ENCODE results near the gene ERCC4.

The ERCC4 gene

GRCh38 chr16:13994239-13995106 lies 74.5 kb downstream of the ERCC4 start:
- DNase-seq (ENCODE audit: low read depth) = no peak

- no peak for DNase-seq (ENCODE audit: low read depth)
Measured at GRCh38 chr16:13995194-13995593, 75.2 kb downstream of the ERCC4 start.

GRCh38 chr16:13996778-13997288 lies 76.9 kb downstream of the ERCC4 start:
- DNase-seq (ENCODE audit: low read depth) = no peak

GRCh38 chr16:13997526-13997925 lies 77.6 kb downstream of the ERCC4 start:
- no peak for DNase-seq (ENCODE audit: low read depth)

- no peak for DNase-seq (ENCODE audit: low read depth)
Measured at GRCh38 chr16:13997933-13998332, 78.0 kb downstream of the ERCC4 start.

GRCh38 chr16:13999071-13999894 lies 79.3 kb downstream of the ERCC4 start:
- DNase-seq (ENCODE audit: low read depth) = no peak

GRCh38 chr16:13999895-14000425 lies 80.0 kb downstream of the ERCC4 start:
- DNase-seq (ENCODE audit: low read depth) = no peak

- no peak for DNase-seq (ENCODE audit: low read depth)
Measured at GRCh38 chr16:14001521-14001920, 81.6 kb downstream of the ERCC4 start.
